Keratinocyte (primary cell): ENCODE measurements around the gene TBRG4. TPM values are rescaled to one million over a fixed set of nuclear protein-coding genes. Genes with fewer than 3 reads are reported as not detected.

Source experiments
- DNase-seq: peaks from one replicate; pipeline ENCODE4 v3.0.0-alpha.2; 2011; ENCODE audit warnings: low read depth, missing footprints, low spot score
- FAIRE-seq: peaks from 2 replicates; lab custom pipeline; 2011; peaks lifted over from hg19 to GRCh38; lab: Jason Lieb, UNC
- H2AFZ ChIP-seq: 2 replicates; pipeline ENCODE4 v1.6.0; 2012; ENCODE audit warnings: low read length, control low read depth, inconsistent platforms; ENCODE audit not compliant: control insufficient read depth
- H3K27ac ChIP-seq: 2 replicates; pipeline ENCODE4 v1.5.1; 2011; ENCODE audit warnings: low read length; ENCODE audit not compliant: control insufficient read depth, insufficient read depth
- H3K27me3 ChIP-seq: 3 replicates; pipeline ENCODE4 v1.6.0; 2011; ENCODE audit warnings: low read length; ENCODE audit not compliant: control insufficient read depth, insufficient read depth; ENCODE audit errors: extremely low read depth
- H3K36me3 ChIP-seq, 2 experiments: 2 replicates in 1 of 2; 3 replicates in 1 of 2; pipeline ENCODE4 v1.5.1; 2011; ENCODE audit warnings: low read length in 2 of 2, mild to moderate bottlenecking in 1 of 2; ENCODE audit not compliant: control insufficient read depth in 2 of 2, insufficient read depth in 2 of 2; ENCODE audit errors: extremely low read depth in 1 of 2
- H3K4me1 ChIP-seq: 3 replicates; pipeline ENCODE4 v1.5.1; 2011; ENCODE audit warnings: low read length; ENCODE audit not compliant: control insufficient read depth, insufficient read depth; ENCODE audit errors: extremely low read depth
- H3K4me2 ChIP-seq: 3 replicates; pipeline ENCODE4 v1.6.0; 2011; ENCODE audit warnings: low read depth, low read length; ENCODE audit not compliant: control insufficient read depth, insufficient read depth; ENCODE audit errors: extremely low read depth
- H3K4me3 ChIP-seq, 3 experiments: fragments of 200-600 bp in 1 of 3; sonication (generic) in 1 of 3; 2 replicates in 2 of 3; 3 replicates in 1 of 3; pipeline ENCODE4 v1.5.1; 2011 to 2016; ENCODE audit warnings: low read length in 3 of 3, mild to moderate bottlenecking in 3 of 3, control low read depth in 2 of 3, inconsistent platforms in 1 of 3, low read depth in 1 of 3, mixed read lengths in 1 of 3, mixed run types in 1 of 3, moderate library complexity in 1 of 3; ENCODE audit not compliant: control insufficient read depth in 2 of 3, insufficient read depth in 2 of 3; ENCODE audit errors: extremely low read depth in 1 of 3
- H3K79me2 ChIP-seq: 2 replicates; pipeline ENCODE4 v1.6.0; 2012; ENCODE audit warnings: low read length; ENCODE audit not compliant: control insufficient read depth, insufficient read depth
- H3K9ac ChIP-seq: 3 replicates; pipeline ENCODE4 v1.6.0; 2011; ENCODE audit warnings: low read length; ENCODE audit not compliant: control insufficient read depth, insufficient read depth; ENCODE audit errors: extremely low read depth
- H3K9me1 ChIP-seq: 3 replicates; pipeline ENCODE4 v1.6.0; 2011; ENCODE audit warnings: low read length; ENCODE audit not compliant: control insufficient read depth, insufficient read depth; ENCODE audit errors: extremely low read depth
- H3K9me3 ChIP-seq: 2 replicates; pipeline ENCODE4 v1.5.1; 2012; ENCODE audit warnings: low read depth, low read length; ENCODE audit not compliant: control insufficient read depth
- H4K20me1 ChIP-seq: 3 replicates; pipeline ENCODE4 v1.6.0; 2011; ENCODE audit warnings: low read length; ENCODE audit not compliant: control insufficient read depth, insufficient read depth; ENCODE audit errors: extremely low read depth
- CTCF ChIP-seq, 3 experiments: IDR thresholded peaks in 1 of 3; conservative IDR thresholded peaks in 1 of 3; optimal IDR thresholded peaks in 1 of 3; 2 replicates in 2 of 3; 3 replicates in 1 of 3; pipeline versions ENCODE3 to v1.5.1; 2011; ENCODE audit warnings: low read length in 3 of 3, mild to moderate bottlenecking in 3 of 3, moderate library complexity in 2 of 3, control low read depth in 1 of 3, inconsistent platforms in 1 of 3; ENCODE audit not compliant: insufficient read depth in 2 of 3; ENCODE audit errors: extremely low read depth in 1 of 3
- EZH2 ChIP-seq: IDR thresholded peaks from one replicate; pipeline ENCODE4 v1.6.1; 2012; ENCODE audit warnings: inconsistent platforms, mild to moderate bottlenecking, low read length, moderate library complexity
- dilution Hi-C: fragments of 300-500 bp; cut with MboI; formaldehyde crosslinking; loops from one replicate; pipeline ENCODE4 v1.7.0; 2020; ENCODE audit warnings: low sequenced_read_pairs; ENCODE audit not compliant: extremely low pct_ligation_motif_present
- polyA plus RNA-seq, 5 experiments: library from polyadenylated mRNA; depleted of rRNA in 3 of 5; stranded (reverse) in 3 of 5; stranded (forward) in 1 of 5; unstranded in 1 of 5; fragments of >200 nt; gene quantifications; 1 replicate in 1 of 5; 2 replicates in 3 of 5; 3 replicates in 1 of 5; pipeline versions ENCODE4 v1.2.1 to v1.2.3, GENCODE V29; 2011 to 2012; ENCODE audit warnings: missing spikeins in 2 of 5, low read depth in 1 of 5, low replicate concordance in 1 of 5

The TBRG4 gene
- polyA plus RNA-seq, 1 donor (not counting 4 experiments of a cell fraction or from before 2014, with no cell fraction given): 90.5 TPM

- Histone ChIP-seq H3K4me2 (no peak overlapping the region), H3K36me3 (peaks cover 31 to 52% of the 10 kb centered on the region in 2 experiments), H4K20me1 (no peaks in the 10 kb centered on the region), H3K4me1 (peaks cover 4% of the 10 kb centered on the region), H3K9me1 (no peaks in the 10 kb centered on the region), H3K4me3 (no peak overlapping the region), H3K27ac (no peak overlapping the region), H3K27me3 (no peaks in the 10 kb centered on the region), H2AFZ (no peak overlapping the region), H3K79me2 (peaks cover 18% of the 10 kb centered on the region), H3K9ac (no peak overlapping the region), H3K9me3 (no peaks in the 10 kb centered on the region)
- dilution Hi-C loops: no loop called here
- FAIRE-seq: no peak
- no peak for DNase-seq
- TF ChIP-seq CTCF (optimal IDR thresholded peaks at IDR 0.05 in 1 of 3, IDR thresholded peaks at IDR 0.05 in 1 of 3, conservative IDR thresholded peaks at IDR 0.05 in 1 of 3; ENCODE audit: extremely low read depth in 1 of 3, insufficient read depth in 2 of 3, low read length in 3 of 3) (no peak), EZH2 (no peak)
Measured at GRCh38 chr7:45067582-45067981, 43.9 kb downstream of the TBRG4 start.

- no peak for DNase-seq
- dilution Hi-C loops: no loop called here
- Histone ChIP-seq H3K27ac (no peak overlapping the region), H3K4me2 (no peak overlapping the region), H3K36me3 (peaks cover 26 to 45% of the 10 kb centered on the region in 2 experiments), H4K20me1 (no peaks in the 10 kb centered on the region), H3K9me3 (no peaks in the 10 kb centered on the region), H3K9ac (no peak overlapping the region), H3K4me3 (no peak overlapping the region), H3K4me1 (peaks cover 4% of the 10 kb centered on the region), H3K27me3 (no peaks in the 10 kb centered on the region), H2AFZ (no peak overlapping the region), H3K79me2 (peaks cover 26% of the 10 kb centered on the region), H3K9me1 (no peaks in the 10 kb centered on the region)
- no peak for FAIRE-seq
- TF ChIP-seq CTCF (optimal IDR thresholded peaks at IDR 0.05 in 1 of 3, IDR thresholded peaks at IDR 0.05 in 1 of 3, conservative IDR thresholded peaks at IDR 0.05 in 1 of 3; ENCODE audit: extremely low read depth in 1 of 3, insufficient read depth in 2 of 3, low read length in 3 of 3) (no peak), EZH2 (no peak)
Measured at GRCh38 chr7:45066409-45066808, 45.1 kb downstream of the TBRG4 start.
